ENCODE measurements around the gene ADAMTS9.

ADAMTS9 gene

DNA sequence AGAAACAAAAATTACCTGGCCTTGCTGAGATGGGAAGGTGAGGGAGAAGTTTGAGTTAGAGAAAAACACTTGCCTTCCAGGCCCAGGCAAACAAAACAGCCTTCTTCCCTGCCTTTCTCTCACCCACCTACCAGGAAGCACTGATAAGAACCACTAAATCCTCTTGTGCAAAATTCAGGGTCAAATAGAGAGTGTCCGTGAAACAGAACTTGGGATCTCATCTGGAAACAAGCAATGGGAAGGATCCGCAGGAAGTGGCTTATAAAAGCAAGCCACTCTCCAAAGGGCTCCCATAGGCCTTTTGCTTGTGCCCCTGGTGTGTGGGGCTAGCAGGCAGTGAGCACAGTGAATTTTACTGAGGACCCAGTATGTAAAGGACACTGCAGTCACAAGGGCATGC is 11.0 kb downstream of the ADAMTS9 start:
- TF ChIP-seq ZBTB7A (IDR thresholded peaks at IDR 0.05; ENCODE audit: low read depth) (no peak), EGR1 (IDR thresholded peaks at IDR 0.05) (no peak), NFIC (IDR thresholded peaks at IDR 0.05) (no peak), FOXM1 (IDR thresholded peaks at IDR 0.05; ENCODE audit: borderline replicate concordance, low read depth) (no peak), CEBPB (IDR thresholded peaks at IDR 0.05) (no peak), RAD21 (IDR thresholded peaks at IDR 0.05; ENCODE audit: low read depth) (no peak), TEAD4 (IDR thresholded peaks at IDR 0.05) (no peak), CREB1 (IDR thresholded peaks at IDR 0.05; ENCODE audit: low read depth) (no peak), TCF12 (IDR thresholded peaks at IDR 0.05; ENCODE audit: low read depth) (no peak), TAF1 (IDR thresholded peaks at IDR 0.05; ENCODE audit: low read depth) (no peak), EP300 (IDR thresholded peaks at IDR 0.05; ENCODE audit: borderline replicate concordance) (no peak), YY1 (IDR thresholded peaks at IDR 0.05; ENCODE audit: low read depth) (no peak)
- TF ChIP-seq, protein P1, sequence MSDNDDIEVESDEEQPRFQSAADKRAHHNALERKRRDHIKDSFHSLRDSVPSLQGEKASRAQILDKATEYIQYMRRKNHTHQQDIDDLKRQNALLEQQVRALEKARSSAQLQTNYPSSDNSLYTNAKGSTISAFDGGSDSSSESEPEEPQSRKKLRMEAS (IDR thresholded peaks at IDR 0.05) = no peak
- TF ChIP-seq, protein P2, sequence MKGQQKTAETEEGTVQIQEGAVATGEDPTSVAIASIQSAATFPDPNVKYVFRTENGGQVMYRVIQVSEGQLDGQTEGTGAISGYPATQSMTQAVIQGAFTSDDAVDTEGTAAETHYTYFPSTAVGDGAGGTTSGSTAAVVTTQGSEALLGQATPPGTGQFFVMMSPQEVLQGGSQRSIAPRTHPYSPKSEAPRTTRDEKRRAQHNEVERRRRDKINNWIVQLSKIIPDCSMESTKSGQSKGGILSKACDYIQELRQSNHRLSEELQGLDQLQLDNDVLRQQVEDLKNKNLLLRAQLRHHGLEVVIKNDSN (IDR thresholded peaks at IDR 0.05) = no peak
- TF ChIP-seq, protein P3, sequence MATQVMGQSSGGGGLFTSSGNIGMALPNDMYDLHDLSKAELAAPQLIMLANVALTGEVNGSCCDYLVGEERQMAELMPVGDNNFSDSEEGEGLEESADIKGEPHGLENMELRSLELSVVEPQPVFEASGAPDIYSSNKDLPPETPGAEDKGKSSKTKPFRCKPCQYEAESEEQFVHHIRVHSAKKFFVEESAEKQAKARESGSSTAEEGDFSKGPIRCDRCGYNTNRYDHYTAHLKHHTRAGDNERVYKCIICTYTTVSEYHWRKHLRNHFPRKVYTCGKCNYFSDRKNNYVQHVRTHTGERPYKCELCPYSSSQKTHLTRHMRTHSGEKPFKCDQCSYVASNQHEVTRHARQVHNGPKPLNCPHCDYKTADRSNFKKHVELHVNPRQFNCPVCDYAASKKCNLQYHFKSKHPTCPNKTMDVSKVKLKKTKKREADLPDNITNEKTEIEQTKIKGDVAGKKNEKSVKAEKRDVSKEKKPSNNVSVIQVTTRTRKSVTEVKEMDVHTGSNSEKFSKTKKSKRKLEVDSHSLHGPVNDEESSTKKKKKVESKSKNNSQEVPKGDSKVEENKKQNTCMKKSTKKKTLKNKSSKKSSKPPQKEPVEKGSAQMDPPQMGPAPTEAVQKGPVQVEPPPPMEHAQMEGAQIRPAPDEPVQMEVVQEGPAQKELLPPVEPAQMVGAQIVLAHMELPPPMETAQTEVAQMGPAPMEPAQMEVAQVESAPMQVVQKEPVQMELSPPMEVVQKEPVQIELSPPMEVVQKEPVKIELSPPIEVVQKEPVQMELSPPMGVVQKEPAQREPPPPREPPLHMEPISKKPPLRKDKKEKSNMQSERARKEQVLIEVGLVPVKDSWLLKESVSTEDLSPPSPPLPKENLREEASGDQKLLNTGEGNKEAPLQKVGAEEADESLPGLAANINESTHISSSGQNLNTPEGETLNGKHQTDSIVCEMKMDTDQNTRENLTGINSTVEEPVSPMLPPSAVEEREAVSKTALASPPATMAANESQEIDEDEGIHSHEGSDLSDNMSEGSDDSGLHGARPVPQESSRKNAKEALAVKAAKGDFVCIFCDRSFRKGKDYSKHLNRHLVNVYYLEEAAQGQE (IDR thresholded peaks at IDR 0.05; ENCODE audit: low read depth) = no peak

DNA sequence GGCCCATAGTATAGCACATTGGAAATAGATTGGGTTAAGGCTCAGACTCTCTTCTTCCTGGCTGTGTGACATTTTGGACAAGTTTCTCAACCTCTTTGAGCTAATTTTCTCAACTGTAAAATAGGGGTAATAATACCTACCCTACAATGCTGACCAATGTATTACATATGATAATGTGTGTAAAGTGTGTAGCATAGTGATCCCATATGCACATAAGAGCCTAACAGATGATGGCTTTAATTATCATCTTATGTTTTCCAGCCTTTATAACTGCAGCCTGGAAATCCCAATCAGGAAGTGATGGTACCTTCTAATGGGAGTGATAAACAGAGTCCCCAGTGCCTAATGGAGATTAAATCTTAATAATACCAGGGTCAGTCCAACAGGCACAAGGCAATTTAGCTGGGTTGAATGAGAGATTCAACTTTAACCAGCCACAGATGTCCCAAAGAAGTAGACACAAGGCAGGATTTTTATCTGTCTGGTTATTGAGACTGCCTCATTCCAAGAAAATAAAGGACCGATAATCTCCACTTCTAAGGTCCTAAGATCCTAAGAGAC is 12.0 kb downstream of the ADAMTS9 start:
- TF ChIP-seq CEBPB (IDR thresholded peaks at IDR 0.05) = no peak
- TF ChIP-seq ZBTB7A (IDR thresholded peaks at IDR 0.05; ENCODE audit: low read depth) = no peak
- no peak for TF ChIP-seq TEAD4 (IDR thresholded peaks at IDR 0.05)
- TF ChIP-seq, protein P1 (IDR thresholded peaks at IDR 0.05) = no peak
- no peak for TF ChIP-seq YY1 (IDR thresholded peaks at IDR 0.05; ENCODE audit: low read depth)
- TF ChIP-seq CREB1 (IDR thresholded peaks at IDR 0.05; ENCODE audit: low read depth) = no peak
- TF ChIP-seq, protein P2 (IDR thresholded peaks at IDR 0.05) = no peak
- TF ChIP-seq, protein P3 (IDR thresholded peaks at IDR 0.05; ENCODE audit: low read depth) = no peak
- no peak for TF ChIP-seq TAF1 (IDR thresholded peaks at IDR 0.05; ENCODE audit: low read depth)
- no peak for TF ChIP-seq NFIC (IDR thresholded peaks at IDR 0.05)
- TF ChIP-seq EP300 (IDR thresholded peaks at IDR 0.05; ENCODE audit: borderline replicate concordance) = no peak
- TF ChIP-seq EGR1 (IDR thresholded peaks at IDR 0.05) = no peak
- TF ChIP-seq TCF12 (IDR thresholded peaks at IDR 0.05; ENCODE audit: low read depth) = no peak
- no peak for TF ChIP-seq RAD21 (IDR thresholded peaks at IDR 0.05; ENCODE audit: low read depth)
- TF ChIP-seq FOXM1 (IDR thresholded peaks at IDR 0.05; ENCODE audit: borderline replicate concordance, low read depth) = no peak

DNA sequence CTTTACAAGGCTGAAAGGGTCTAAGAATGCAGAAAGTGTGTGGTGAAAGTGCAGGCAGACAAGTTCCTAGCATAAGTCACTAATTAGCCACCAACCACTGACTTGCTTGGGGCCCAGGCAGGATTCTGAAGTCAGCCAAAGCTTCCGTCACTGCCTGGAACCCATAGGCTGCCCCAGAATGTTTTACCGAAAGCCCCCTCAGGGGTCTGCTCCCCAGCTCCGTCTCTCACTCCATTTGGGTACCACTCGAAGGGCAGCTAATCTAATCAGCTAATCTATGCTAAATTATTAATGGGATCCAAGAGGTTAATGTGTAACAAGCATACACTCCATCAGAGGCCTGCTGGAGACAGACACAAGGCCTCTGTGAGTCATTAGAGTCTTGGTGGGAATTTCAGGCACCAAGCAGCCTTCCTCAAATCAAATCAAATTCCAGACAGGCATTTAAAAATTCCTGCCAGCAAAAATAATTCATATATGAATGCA is 13.2 kb downstream of the ADAMTS9 start:
- TF ChIP-seq CEBPB (IDR thresholded peaks at IDR 0.05) (no peak), CREB1 (IDR thresholded peaks at IDR 0.05; ENCODE audit: low read depth) (no peak), FOXM1 (IDR thresholded peaks at IDR 0.05; ENCODE audit: borderline replicate concordance, low read depth) (no peak), EP300 (IDR thresholded peaks at IDR 0.05; ENCODE audit: borderline replicate concordance) (no peak), NFIC (IDR thresholded peaks at IDR 0.05) (no peak), EGR1 (IDR thresholded peaks at IDR 0.05) (no peak), ZBTB7A (IDR thresholded peaks at IDR 0.05; ENCODE audit: low read depth) (no peak), RAD21 (IDR thresholded peaks at IDR 0.05; ENCODE audit: low read depth) (no peak), TEAD4 (IDR thresholded peaks at IDR 0.05) (no peak), TAF1 (IDR thresholded peaks at IDR 0.05; ENCODE audit: low read depth) (no peak), TCF12 (IDR thresholded peaks at IDR 0.05; ENCODE audit: low read depth) (no peak), YY1 (IDR thresholded peaks at IDR 0.05; ENCODE audit: low read depth) (no peak)
- TF ChIP-seq, protein P3 (IDR thresholded peaks at IDR 0.05; ENCODE audit: low read depth) = no peak
- TF ChIP-seq, protein P2 (IDR thresholded peaks at IDR 0.05) = no peak
- TF ChIP-seq, protein P1 (IDR thresholded peaks at IDR 0.05) = no peak

All from Ishikawa (cell line).